ENCODE results near the gene MRPS23.

The MRPS23 gene

DNA sequence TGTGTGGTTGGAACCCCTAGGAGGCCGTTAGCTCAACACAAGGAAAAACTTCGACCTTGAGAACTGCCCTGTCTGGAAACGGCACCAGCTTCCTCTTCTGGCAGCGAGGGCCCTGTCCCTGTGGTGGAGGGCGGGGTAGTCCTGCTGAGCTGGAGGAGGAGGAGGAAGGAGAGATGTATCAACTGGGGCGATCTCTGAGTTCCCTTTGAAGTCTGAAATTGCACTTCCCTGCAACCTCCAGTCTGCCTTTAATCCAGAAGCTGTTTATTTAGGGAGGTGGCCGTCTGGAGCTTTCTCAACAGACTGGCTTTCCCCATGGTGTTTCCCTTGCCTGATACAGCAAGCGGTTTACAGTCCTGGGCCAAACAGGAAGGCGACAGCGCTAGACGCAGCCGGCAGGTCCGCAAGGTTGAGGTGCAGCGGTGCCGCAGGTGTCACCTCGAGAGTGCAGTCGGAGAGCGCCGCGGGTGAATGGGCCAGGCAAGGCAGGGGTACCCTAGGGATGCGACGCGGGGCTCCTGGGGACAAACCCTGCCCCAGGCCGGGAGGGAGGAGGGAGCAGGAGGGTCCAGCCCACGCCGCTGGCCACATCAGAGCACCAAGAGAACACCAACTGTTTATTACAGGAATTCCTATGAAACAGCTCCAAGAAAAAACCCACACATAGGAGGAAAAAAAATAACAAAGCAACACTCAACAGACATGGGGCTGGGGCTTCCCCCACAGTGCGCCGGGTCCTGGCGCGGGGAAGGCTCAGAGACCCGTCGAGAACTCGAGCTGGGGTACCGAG, 11.4 kb upstream of the MRPS23 start:
- H3K4me3 ChIP-seq (ENCODE audit: low read depth in 1 of 2, low read length in 1 of 2), result peak overlapping the region; percentile 78 to 81
- H3K36me3 ChIP-seq, result peaks cover 8% of the 10 kb centered on the region
- H3K27ac ChIP-seq, result peak overlapping the region; percentile 92
- H3K9me3 ChIP-seq, result no peaks in the 10 kb centered on the region
- peaks cover 24 to 32% of the 10 kb centered on the region in 2 experiments for H3K4me1 ChIP-seq (ENCODE audit: control insufficient read depth in 1 of 2, insufficient read depth in 1 of 2, low read depth in 1 of 2, low read length in 1 of 2)
- no peaks in the 10 kb centered on the region for H3K27me3 ChIP-seq
- TF ChIP-seq, protein P1, sequence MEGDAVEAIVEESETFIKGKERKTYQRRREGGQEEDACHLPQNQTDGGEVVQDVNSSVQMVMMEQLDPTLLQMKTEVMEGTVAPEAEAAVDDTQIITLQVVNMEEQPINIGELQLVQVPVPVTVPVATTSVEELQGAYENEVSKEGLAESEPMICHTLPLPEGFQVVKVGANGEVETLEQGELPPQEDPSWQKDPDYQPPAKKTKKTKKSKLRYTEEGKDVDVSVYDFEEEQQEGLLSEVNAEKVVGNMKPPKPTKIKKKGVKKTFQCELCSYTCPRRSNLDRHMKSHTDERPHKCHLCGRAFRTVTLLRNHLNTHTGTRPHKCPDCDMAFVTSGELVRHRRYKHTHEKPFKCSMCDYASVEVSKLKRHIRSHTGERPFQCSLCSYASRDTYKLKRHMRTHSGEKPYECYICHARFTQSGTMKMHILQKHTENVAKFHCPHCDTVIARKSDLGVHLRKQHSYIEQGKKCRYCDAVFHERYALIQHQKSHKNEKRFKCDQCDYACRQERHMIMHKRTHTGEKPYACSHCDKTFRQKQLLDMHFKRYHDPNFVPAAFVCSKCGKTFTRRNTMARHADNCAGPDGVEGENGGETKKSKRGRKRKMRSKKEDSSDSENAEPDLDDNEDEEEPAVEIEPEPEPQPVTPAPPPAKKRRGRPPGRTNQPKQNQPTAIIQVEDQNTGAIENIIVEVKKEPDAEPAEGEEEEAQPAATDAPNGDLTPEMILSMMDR (IDR thresholded peaks at IDR 0.05), result no peak

DNA sequence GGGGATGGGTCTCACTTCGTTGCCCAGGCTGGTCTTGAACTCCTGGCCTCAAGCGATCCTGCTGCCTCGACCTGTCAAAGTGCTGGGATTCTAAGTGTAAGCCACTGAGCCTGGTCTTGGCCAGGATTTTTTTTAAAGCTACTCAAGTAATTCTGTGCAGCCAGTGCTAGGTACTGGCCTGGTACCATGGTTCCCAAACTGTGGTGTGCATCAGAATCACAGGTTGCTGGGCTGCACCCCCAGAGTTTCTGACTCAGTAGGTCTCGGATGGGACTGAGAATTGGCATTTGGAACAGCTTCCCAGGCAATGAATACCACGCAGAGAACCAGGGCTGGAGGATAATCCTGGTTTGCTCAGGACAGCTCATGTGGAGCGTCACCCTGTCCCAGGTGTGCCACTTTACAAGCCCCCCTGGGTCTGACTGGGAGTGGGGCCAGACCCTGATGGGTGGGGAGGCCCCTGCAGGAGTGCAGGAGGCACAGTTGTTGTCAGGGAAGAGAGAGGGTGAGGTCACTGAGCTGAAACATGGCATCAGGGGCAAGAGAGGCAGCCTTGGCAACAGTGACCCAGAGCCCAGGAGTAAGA, 10.7 kb upstream of the MRPS23 start:
- peak overlapping the region; percentile 78 to 81 for H3K4me3 ChIP-seq (ENCODE audit: low read depth in 1 of 2, low read length in 1 of 2)

DNA sequence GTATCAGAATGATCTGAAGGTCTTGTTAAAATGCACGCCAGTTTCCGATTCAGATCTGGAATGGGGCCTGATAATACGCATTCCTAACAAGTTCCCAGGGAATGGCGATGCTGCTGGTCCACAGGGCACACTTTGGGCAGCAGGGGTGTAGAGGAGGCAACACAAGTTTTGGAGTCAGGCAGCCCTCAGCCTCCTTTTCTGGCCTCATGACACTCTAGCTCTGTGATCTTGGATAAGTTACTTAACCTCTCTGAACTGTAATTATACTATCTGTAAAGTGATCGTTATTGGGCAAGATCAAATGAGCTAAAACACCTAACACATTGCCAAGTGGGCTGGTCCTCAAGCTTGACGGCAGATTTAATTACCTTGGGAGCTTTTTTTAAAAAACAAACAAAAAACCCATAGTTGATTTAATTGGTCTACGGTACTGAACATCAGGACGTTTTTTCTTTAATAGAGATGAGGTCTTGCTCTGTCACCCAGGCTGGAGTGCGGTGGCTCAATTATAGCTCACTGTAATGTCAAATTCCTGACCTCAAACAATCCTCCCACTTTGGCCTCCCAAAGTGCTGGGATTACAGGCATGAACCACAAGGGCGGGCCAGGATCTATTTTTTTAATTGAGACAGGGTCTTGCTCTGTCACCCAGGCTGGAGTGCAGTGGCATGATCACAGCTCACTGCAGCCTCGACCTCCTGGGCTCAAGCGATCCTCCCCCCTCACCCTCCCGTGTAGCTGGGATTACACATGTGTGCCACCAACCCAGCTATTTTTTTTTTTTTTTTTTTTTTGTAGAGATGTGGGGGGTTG, 10.0 kb upstream of the MRPS23 start:
- H3K4me1 ChIP-seq (ENCODE audit: control insufficient read depth in 1 of 2, insufficient read depth in 1 of 2, low read depth in 1 of 2, low read length in 1 of 2), result peaks cover 24 to 32% of the 10 kb centered on the region in 2 experiments
- no peaks in the 10 kb centered on the region for H3K27me3 ChIP-seq
- no peak overlapping the region for H3K4me3 ChIP-seq (ENCODE audit: low read depth in 1 of 2, low read length in 1 of 2)
- TF ChIP-seq, protein P1 (IDR thresholded peaks at IDR 0.05), result no peak
- peak overlapping the region; percentile 92 for H3K27ac ChIP-seq
- H3K9me3 ChIP-seq, result no peaks in the 10 kb centered on the region
- H3K36me3 ChIP-seq, result peaks cover 4% of the 10 kb centered on the region

More for the DNA sequence above, 10.7 kb upstream of the MRPS23 start:
- H3K36me3 ChIP-seq, result peaks cover 8% of the 10 kb centered on the region
- H3K27ac ChIP-seq, result peak overlapping the region; percentile 92
- no peaks in the 10 kb centered on the region for H3K27me3 ChIP-seq
- peaks cover 24 to 32% of the 10 kb centered on the region in 2 experiments for H3K4me1 ChIP-seq (ENCODE audit: control insufficient read depth in 1 of 2, insufficient read depth in 1 of 2, low read depth in 1 of 2, low read length in 1 of 2)
- H3K9me3 ChIP-seq, result no peaks in the 10 kb centered on the region
- TF ChIP-seq, protein P1 (IDR thresholded peaks at IDR 0.05), result no peak

DNA sequence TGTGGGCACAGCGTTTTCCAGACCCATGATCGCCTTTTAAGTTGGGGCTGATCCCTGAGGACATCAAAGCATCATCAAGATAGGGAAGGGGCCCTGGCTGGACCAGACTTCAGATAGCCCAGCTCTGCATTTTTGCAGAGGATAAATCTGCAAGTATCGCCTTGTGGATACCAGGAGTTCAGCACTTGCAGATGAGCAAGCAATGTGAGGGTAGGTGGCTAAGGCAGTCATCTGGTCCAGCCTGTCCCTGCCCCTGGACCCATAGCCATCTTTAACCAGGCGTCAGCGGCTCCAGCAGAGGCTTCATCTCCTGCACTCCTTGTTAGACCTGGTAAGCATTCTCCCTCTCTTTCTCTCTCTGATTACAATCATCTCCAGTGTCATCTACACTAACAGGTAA, 9.0 kb upstream of the MRPS23 start:
- Histone ChIP-seq H3K27ac (no peak overlapping the region), H3K4me1 (ENCODE audit: control insufficient read depth in 1 of 2, insufficient read depth in 1 of 2, low read depth in 1 of 2, low read length in 1 of 2) (peaks cover 24 to 32% of the 10 kb centered on the region in 2 experiments), H3K4me3 (ENCODE audit: low read depth in 1 of 2, low read length in 1 of 2) (no peak overlapping the region), H3K9me3 (no peaks in the 10 kb centered on the region), H3K27me3 (no peaks in the 10 kb centered on the region), H3K36me3 (no peaks in the 10 kb centered on the region)
- TF ChIP-seq, protein P1 (IDR thresholded peaks at IDR 0.05), result no peak

DNA sequence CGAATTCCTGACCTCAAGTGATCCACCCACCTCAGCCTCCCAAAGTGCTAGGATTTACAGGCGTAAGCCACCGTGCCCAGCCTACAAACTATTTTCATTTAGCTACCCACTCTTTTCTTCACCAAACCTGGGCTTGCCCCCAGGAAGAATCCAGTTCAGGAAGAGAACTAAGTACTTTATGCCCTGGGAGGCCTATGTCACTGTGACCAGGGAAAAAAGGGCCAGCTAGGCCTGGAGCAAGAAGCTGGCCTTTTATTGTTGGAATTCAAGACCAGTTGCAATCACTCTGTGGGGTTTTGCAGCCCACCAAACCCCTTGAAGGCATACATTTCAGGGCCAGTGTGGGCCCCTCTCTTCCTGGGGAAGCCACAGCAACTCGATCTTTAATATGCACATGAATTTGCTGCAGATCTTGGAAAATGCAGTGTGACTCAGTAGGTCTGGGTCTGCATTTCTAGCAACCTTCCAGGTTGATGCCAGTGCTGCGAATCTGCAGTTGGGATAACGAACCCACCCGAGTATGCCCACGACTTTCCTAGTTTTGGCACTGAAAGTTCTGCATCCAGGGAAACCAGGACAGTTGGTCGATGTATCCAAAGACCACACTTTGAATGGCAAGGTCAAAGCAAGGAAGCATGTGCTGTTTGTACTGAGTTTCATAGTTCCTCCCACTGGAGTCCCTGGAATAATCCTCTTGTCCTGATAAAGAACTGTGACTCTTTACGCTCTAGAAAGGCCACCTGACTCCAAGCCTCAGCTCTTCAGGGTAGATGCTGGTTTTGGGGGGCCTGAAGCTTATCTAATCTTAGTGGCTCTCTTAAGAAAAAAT, 7.2 kb upstream of the MRPS23 start:
- TF ChIP-seq, protein P1 (IDR thresholded peaks at IDR 0.05), result no peak
- Histone ChIP-seq H3K27me3 (no peaks in the 10 kb centered on the region), H3K9me3 (no peaks in the 10 kb centered on the region), H3K4me3 (ENCODE audit: low read depth in 1 of 2, low read length in 1 of 2) (no peak overlapping the region), H3K27ac (no peak overlapping the region), H3K36me3 (no peaks in the 10 kb centered on the region), H3K4me1 (ENCODE audit: control insufficient read depth in 1 of 2, insufficient read depth in 1 of 2, low read depth in 1 of 2, low read length in 1 of 2) (peaks cover 28 to 39% of the 10 kb centered on the region in 2 experiments)
